NCI-H226 (cell line): ENCODE results near the gene CATSPERD.

Source experiments
- DNase-seq: peaks from one replicate; pipeline ENCODE4 v3.0.0-alpha.2; 2015

CATSPERD gene

GRCh38 chr19:5789351-5789761 is 68.9 kb downstream of the CATSPERD start:
- DNase-seq = no peak

DNA sequence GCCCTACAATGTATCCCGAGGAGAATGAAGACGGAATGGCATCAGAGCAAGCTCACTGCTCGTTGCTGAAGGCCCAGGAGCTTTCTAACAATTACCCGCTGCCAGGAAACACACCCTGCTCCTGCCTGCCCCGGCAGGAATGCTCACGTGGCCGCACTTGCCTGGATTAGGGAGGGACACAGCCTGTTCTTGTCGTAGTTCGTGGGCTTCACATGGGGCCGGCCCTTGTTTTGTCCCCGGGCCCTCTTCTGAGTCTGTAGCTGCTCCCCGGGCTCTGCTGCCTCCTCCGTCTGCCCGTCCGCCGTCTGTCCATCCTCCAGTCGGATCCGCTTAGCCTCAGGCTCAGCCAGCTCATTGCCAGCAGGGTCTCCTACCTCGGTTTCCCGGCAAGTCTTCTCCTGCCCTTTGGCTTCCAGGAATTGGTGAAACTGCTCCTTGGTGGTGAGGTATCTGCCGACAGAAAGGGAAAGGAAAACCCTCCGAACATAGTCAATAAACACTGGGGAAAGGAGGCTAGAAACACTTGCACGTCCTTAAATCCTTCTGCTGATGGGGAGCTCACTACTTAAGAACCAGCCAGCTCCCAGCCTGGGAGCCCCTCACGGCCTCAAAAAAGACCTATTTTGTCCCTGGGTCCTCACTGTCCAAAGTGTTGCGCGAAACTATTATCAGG is 69.6 kb downstream of the CATSPERD start:
- no peak for DNase-seq

- peak; percentile 97 for DNase-seq
These were observed 70.4 kb downstream of the CATSPERD start, which contains the start of gene DUS3L for GRCh38 chr19:5790559-5791520. Gene DUS3L (minus strand): TSS chr19:5791163. CDS start chr19:5791141, 22 bp downstream.

GRCh38 chr19:5792224-5792623 is 71.8 kb downstream of the CATSPERD start:
- no peak for DNase-seq

DNA sequence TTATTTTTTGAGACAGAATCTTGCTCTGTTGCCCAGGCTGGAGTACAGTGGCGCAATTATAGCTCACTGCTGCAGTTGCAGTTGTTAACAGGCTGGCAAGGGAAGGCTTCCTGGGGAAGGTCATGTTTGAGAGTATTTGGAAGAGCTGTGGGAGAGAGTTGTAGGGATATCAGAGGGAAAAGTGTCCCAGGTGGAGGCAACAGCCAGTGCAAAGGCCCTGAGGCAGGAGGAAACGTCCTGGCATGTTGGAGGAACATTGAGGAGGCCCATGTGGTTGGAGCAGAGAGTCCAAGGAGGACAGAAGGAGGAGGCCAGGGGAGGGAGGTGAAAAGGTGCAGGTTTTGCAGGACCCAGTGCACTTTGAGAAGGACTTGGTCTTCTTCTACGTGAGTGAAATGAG is 72.8 kb downstream of the CATSPERD start:
- no peak for DNase-seq

DNA sequence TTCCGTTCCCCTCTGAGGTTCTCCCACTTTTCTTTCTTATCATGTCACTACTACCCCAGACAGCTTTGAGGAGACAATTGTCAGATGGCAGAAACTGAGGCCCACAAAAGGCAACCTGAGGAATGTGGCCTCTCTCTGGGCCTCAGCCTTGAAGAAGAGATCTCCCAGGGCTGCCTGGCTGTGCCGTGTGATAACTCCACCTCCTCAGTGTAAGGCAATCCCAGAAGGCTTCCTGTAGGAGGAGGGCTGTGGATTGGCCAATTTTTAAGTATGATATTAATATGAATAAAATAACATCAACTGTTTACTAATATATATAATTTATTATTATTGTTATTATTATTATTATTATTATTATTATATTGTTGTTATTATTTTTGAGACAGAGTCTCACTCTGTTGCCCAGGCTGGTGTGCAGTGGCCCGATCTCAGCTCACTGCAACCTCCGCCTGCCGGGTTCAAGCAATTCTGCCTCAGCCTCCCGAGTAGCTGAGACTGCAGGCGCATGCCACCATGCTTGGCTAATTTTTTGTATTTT is 75.0 kb downstream of the CATSPERD start:
- no peak for DNase-seq

- no peak for DNase-seq
These were observed 77.8 kb downstream of the CATSPERD start for GRCh38 chr19:5798244-5798643.

DNA sequence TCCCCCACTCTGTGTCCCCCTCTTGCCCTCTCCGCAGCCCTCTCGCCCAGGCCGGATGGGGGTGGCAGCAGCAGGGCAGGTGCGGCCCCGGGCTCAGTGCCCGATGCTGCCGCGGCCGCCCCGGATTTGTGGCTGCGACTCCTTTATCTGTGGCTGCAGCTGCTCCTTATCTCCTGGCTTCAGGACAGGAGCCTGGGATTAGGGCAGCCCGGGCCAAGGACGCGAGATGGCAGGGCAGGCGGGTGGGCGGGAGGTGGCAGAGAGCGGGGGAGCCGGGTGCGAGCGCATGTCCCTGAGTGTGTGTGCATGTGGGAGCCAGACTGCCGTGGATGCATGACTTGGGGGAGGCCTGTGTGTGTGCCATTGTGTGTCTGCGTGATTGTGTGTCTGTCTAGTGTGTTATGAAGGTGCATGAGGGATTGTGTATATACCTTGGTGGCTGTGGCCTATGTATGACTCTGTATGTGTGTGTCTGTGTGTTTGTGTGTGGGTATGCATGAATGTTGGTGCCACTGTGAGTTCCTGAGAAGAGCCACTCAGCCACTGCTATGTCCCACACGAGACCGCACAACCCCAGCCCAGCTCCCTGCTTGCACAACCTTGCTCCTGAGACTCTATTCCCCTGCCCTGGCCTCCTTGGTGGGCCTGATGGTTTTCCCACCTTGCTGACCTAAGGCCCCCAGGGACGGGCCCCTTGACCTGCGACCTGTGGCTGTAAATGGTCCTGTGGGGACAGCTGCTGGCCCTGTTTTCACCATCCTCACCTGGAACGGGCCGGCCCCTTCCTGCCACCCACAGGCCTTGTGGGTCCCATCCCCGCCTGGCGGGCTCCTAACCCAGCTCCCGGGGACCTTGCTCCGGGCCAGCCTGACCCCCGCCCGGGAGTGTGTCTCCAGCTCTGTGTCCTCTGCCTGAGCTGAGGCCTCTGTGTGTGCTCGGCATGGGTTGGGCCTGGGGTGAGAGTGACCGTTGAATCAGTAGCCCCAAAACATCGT is 79.1 kb downstream of the CATSPERD start:
- no peak for DNase-seq

- DNase-seq = no peak
These were observed 80.2 kb downstream of the CATSPERD start for GRCh38 chr19:5800361-5801270.

GRCh38 chr19:5801796-5802619 is 81.6 kb downstream of the CATSPERD start:
- DNase-seq = no peak

DNA sequence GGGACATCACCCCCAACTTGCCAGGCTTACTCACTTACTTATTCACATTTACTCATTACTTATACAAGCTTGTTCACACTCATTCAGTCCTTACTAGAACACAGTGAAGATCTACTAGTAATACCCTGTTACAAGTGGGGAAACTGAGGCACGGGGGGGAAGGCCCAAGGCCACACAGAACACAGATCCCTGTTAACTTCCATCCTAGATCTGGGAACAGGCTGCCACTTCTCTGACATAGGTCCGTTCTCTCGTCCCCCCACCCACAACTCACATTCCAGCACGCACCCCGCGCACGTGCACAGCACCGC is 83.0 kb downstream of the CATSPERD start:
- no peak for DNase-seq

DNA sequence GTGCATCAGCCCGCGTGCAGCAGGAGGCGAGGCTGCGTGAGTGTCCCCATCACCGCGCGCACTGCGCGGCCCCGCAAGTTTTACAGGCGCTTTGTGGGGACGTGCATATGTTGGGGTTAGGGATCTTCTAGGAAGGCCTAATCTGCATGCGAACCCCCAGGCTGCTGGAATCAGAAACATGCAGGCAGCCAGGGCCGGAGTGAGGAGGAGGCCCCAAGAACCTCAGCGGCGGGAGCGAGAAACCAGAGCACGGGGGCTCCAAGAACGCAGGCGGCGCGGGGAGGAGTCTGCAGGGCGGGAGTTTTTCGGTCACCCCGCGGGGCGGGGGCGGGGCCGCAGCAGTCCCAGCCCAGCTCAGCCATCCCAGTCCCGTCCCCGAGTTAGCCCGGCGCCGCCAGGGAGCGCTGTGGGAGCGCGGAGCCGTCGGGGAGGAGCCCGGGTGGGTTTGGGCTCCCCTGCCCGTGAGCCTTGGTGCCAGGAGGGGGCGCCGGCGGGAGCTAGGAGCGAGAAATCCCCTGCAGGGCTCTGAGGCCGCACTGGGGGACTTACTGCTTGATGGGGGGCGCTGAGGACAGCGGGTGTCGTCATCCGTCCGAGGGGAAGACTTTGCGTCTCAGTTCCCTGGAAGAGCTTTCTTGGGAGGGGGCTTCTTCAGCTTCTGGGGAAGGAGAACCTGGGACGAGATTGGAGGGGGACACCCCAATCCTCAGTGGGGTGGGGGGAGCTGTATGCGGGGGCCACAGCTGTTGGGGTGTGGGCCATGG is 83.5 kb downstream of the CATSPERD start:
- DNase-seq = peak; percentile 76

- DNase-seq = no peak
These were observed 84.4 kb downstream of the CATSPERD start, which contains the start of gene NRTN for GRCh38 chr19:5804516-5805461. Gene NRTN (plus strand): TSS chr19:5805067. CDS start chr19:5824166, 19,099 bp downstream.

- no peak for DNase-seq
These were observed 85.2 kb downstream of the CATSPERD start for GRCh38 chr19:5805462-5806132.

- no peak for DNase-seq
These were observed 85.7 kb downstream of the CATSPERD start for GRCh38 chr19:5806133-5806489.

GRCh38 chr19:5806905-5807304 is 86.5 kb downstream of the CATSPERD start:
- no peak for DNase-seq

- DNase-seq = no peak
These were observed 87.8 kb downstream of the CATSPERD start for GRCh38 chr19:5808120-5808816.
